HepG2 (cell line): ENCODE data around the gene MORC3. TPM values are rescaled to one million over a fixed set of nuclear protein-coding genes. Genes with fewer than 3 reads are reported as not detected.

ENCODE experiments used
- ARNT ChIP-seq: fragments of 450-650 bp; IDR thresholded peaks from 2 replicates; pipeline ENCODE4 v1.6.1; 2017
- ATF7-NPFF ChIP-seq: sonication (generic); formaldehyde crosslinking; IDR thresholded peaks from 2 replicates; pipeline ENCODE4 v1.8.1; 2023; ENCODE audit warnings: mild to moderate bottlenecking, low read depth, missing genetic modification reagents, moderate library complexity
- ELF1 ChIP-seq: sonication (generic); formaldehyde crosslinking; IDR thresholded peaks from 2 replicates; pipeline ENCODE4 v1.4.0; 2020; ENCODE audit warnings: missing genetic modification reagents
- GZF1 ChIP-seq: sonication (generic); formaldehyde crosslinking; IDR thresholded peaks from 2 replicates; pipeline ENCODE4 v1.5.1; 2020; ENCODE audit warnings: mild to moderate bottlenecking, missing genetic modification reagents
- RARG ChIP-seq: sonication (generic); formaldehyde crosslinking; IDR thresholded peaks from 2 replicates; pipeline ENCODE4 v1.4.0; 2020; ENCODE audit warnings: low read depth, mild to moderate bottlenecking, missing genetic modification reagents
- RORA ChIP-seq: sonication (generic); formaldehyde crosslinking; IDR thresholded peaks from 2 replicates; pipeline ENCODE4 v1.5.0; 2020; ENCODE audit warnings: mild to moderate bottlenecking, missing genetic modification reagents, moderate library complexity
- SALL2 ChIP-seq: sonication (generic); formaldehyde crosslinking; IDR thresholded peaks from 2 replicates; pipeline ENCODE4 v1.8.1; 2023; ENCODE audit warnings: mild to moderate bottlenecking, missing genetic modification reagents, inconsistent platforms
- YY1 ChIP-seq: IDR thresholded peaks from 2 replicates; pipeline ENCODE4 v1.6.1; 2011; ENCODE audit warnings: low read length, low read depth, moderate library complexity, mild to moderate bottlenecking; ENCODE audit not compliant: insufficient read depth, insufficient replicate concordance
- ZBTB40 ChIP-seq, 2 experiments: fragments of 450-650 bp in 1 of 2; sonication (generic) in 1 of 2; formaldehyde crosslinking in 1 of 2; IDR thresholded peaks; 2 replicates each; pipeline versions ENCODE4 v1.6.1 to v1.8.0; 2016 to 2022; ENCODE audit warnings: antibody characterized with exemption in 1 of 2, mild to moderate bottlenecking in 1 of 2, missing genetic modification reagents in 1 of 2
- ZNF260 ChIP-seq: sonication (generic); formaldehyde crosslinking; IDR thresholded peaks from 2 replicates; pipeline ENCODE4 v1.4.0; 2020; ENCODE audit warnings: missing genetic modification reagents, low read depth, mild to moderate bottlenecking, borderline replicate concordance
- ZNF318 ChIP-seq: sonication (generic); formaldehyde crosslinking; IDR thresholded peaks from 2 replicates; pipeline ENCODE4 v1.4.0; 2020; ENCODE audit warnings: mild to moderate bottlenecking, missing genetic modification reagents
- polyA plus RNA-seq, 8 experiments: library from polyadenylated mRNA; depleted of rRNA in 3 of 8; stranded (reverse) in 7 of 8; unstranded in 1 of 8; fragments of >200 nt; fragmentation: Illumina TruSeq in 4 of 8; extraction: Trizol in 4 of 8; gene quantifications; 2 replicates each; pipeline versions ENCODE4 v1.2.1 to v1.2.3, GENCODE V29; 2011 to 2016; ENCODE audit warnings: low read depth in 4 of 8, missing spikeins in 1 of 8, mixed read lengths in 1 of 8; ENCODE audit not compliant: insufficient read depth in 1 of 8
- total RNA-seq, 5 experiments: library from RNA; depleted of rRNA; stranded (reverse); fragments of >200 nt; fragmentation: Illumina TruSeq; extraction: Trizol; gene quantifications; 2 replicates each; pipeline ENCODE4 v1.2.3, GENCODE V29; 2016; ENCODE audit warnings: low read depth in 1 of 5

Gene MORC3
- total and polyA plus RNA-seq, 2 of the 13 experiments (the other 11 are each of a cell fraction or from before 2014, with no cell fraction given) = 12.9 to 19.5 TPM

- TF ChIP-seq GZF1 (CRISPR knock-in tag) = no peak
- TF ChIP-seq ELF1 = peak; percentile 96
- TF ChIP-seq YY1 = peak; percentile 95
- TF ChIP-seq RARG (CRISPR knock-in tag) = no peak
- no peak for TF ChIP-seq SALL2 (CRISPR knock-in tag)
- no peak for TF ChIP-seq ATF7-NPFF (CRISPR knock-in tag)
- no peak for TF ChIP-seq ARNT
- TF ChIP-seq ZNF318 (CRISPR knock-in tag) = no peak
- no peak for TF ChIP-seq RORA
- TF ChIP-seq ZNF260 (CRISPR knock-in tag) = no peak
- TF ChIP-seq ZBTB40 (IDR thresholded peaks at IDR 0.05) = peak; percentile 65
- peak; percentile 45; the same call in 1 of the 2 replicates for TF ChIP-seq ZBTB40 (CRISPR knock-in tag; IDR thresholded peaks at IDR 0.05)
These were observed at the start of gene MORC3 (continued) for GRCh38 chr21:36319767-36320420.
